ENCODE results near the gene ARHGEF4.

DNA sequence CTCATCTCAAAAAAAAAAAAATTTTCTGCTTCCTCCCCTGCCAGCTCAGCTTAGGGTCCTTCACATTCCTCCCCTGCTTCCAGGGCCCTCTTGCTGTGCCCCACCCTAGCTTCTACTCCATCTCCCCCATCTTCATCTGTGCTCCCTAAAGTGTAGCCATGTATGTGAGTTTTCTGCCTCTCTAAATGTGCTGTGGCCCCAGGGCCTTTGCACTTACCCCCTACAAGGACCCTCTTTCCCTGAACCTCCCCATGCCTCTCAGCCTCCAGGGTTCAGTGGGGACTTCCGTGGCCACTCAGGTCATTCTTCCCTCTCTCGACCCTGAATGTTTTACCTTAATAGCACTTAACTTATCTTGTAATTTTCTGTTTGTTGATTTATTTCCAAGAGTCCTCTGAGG, 6.2 kb upstream of the ARHGEF4 start:
- TF ChIP-seq, protein P1, sequence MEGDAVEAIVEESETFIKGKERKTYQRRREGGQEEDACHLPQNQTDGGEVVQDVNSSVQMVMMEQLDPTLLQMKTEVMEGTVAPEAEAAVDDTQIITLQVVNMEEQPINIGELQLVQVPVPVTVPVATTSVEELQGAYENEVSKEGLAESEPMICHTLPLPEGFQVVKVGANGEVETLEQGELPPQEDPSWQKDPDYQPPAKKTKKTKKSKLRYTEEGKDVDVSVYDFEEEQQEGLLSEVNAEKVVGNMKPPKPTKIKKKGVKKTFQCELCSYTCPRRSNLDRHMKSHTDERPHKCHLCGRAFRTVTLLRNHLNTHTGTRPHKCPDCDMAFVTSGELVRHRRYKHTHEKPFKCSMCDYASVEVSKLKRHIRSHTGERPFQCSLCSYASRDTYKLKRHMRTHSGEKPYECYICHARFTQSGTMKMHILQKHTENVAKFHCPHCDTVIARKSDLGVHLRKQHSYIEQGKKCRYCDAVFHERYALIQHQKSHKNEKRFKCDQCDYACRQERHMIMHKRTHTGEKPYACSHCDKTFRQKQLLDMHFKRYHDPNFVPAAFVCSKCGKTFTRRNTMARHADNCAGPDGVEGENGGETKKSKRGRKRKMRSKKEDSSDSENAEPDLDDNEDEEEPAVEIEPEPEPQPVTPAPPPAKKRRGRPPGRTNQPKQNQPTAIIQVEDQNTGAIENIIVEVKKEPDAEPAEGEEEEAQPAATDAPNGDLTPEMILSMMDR (IDR thresholded peaks at IDR 0.05; ENCODE audit: insufficient read depth, low read depth, low read length) = no peak
- no peak for TF ChIP-seq EZH2 (IDR thresholded peaks at IDR 0.05; ENCODE audit: insufficient read depth, low read length)

Data from astrocyte (in vitro differentiated cells and primary cell).